ENCODE data around the gene MBD6. TPM values are rescaled to one million over a fixed set of nuclear protein-coding genes. Genes with fewer than 3 reads are reported as not detected.

MBD6 gene
- total and polyA plus RNA-seq, 2 of the 4 experiments (the other 2 are of a cell fraction): 0.90 to 9.3 TPM

DNA sequence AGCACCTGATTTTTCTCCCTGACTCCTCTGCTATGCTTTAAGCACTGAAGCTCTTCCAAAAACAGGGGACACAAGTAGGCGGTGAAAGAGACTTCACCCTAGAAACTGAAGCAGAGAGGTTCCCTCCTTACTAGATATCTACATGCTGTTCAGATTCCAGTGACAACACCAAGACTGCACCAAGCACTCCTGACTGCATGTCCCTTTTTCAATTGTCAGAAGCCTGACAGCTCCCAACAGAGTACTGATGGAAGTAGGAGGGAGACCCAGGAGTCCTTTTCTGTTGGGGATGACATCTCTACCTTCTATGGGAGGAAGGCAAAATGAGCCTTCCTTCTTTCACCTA lies 13.9 kb downstream of the MBD6 start:
- no peak overlapping the region for H3K4me2 ChIP-seq (ENCODE audit: low read depth, low read length)
- no TSS peak for BruUV-seq (replicated peaks)
- H3K14ac ChIP-seq (replicated peaks; ENCODE audit: low read depth, low read length): no peak overlapping the region
- DNase-seq (no peak), ATAC-seq (ENCODE audit: low read depth) (no peak)
- POLR2A ChIA-PET (ENCODE audit: unreplicated experiment): interaction anchor here (0.5 kb wide), 1 partner anchor 13 kb away, joined by 7 read pairs; no protein-coding TSS in a partner anchor
- H3K4me3 ChIP-seq (ENCODE audit: insufficient read depth, low read depth, low read length): no peak overlapping the region
- H3K23ac ChIP-seq (ENCODE audit: low read depth, low read length): no peak overlapping the region
- H3K56ac ChIP-seq (ENCODE audit: extremely low read depth, insufficient read depth, low read length): no peak overlapping the region
- in situ Hi-C loops (cut with MboI; ENCODE audit: low sequenced_read_pairs) (no loop called here), intact Hi-C loops (cut with micrococcal nuclease) (no loop called here), dilution Hi-C loops (cut with HindIII; ENCODE audit: low sequenced_read_pairs, unreplicated experiment) (no loop called here)
- no peak overlapping the region for H3K27ac ChIP-seq (ENCODE audit: insufficient read depth, low read length)
- no peak overlapping the region for H2AFZ ChIP-seq (replicated peaks; ENCODE audit: low read length, poor library complexity)
- H3K9me3 ChIP-seq (ENCODE audit: control insufficient read depth, insufficient read depth, low read length): no peaks in the 10 kb centered on the region
- peaks cover 10% of the 10 kb centered on the region; the same call in 1 of the 2 replicates for H3K9me1 ChIP-seq (ENCODE audit: insufficient read depth, low read length)
- CTCF ChIA-PET: no interaction called here
- H4K5ac ChIP-seq (ENCODE audit: low read depth, low read length): no peak overlapping the region
- peaks cover 64% of the 10 kb centered on the region for H3K36me3 ChIP-seq (ENCODE audit: control insufficient read depth, insufficient read depth, low read length)
- no peak overlapping the region for H4K91ac ChIP-seq (ENCODE audit: insufficient read depth, low read depth, low read length)
- no peak overlapping the region for H2AK5ac ChIP-seq (ENCODE audit: low read depth, low read length)
- H4K8ac ChIP-seq (ENCODE audit: low read depth in 2 of 2, low read length in 2 of 2): no peak overlapping the region
- H3K79me1 ChIP-seq (ENCODE audit: low read depth in 1 of 2, low read length in 2 of 2): peaks cover 33 to 60% of the 10 kb centered on the region in 2 experiments
- H2BK20ac ChIP-seq (ENCODE audit: low read depth, low read length): no peak overlapping the region
- no peak overlapping the region for H3K9ac ChIP-seq (ENCODE audit: low read depth, low read length)
- H2BK120ac ChIP-seq (ENCODE audit: low read depth, low read length): no peak overlapping the region
- peaks cover 15% of the 10 kb centered on the region; the same call in 1 of the 2 replicates for H4K20me1 ChIP-seq (ENCODE audit: insufficient read depth, low read length)
- H3K18ac ChIP-seq (ENCODE audit: low read depth, low read length): no peak overlapping the region
- H3K4me1 ChIP-seq (ENCODE audit: control insufficient read depth, insufficient read depth, low read length): peaks cover 4% of the 10 kb centered on the region; the same call in 1 of the 2 replicates
- no peak overlapping the region for H2BK15ac ChIP-seq (ENCODE audit: low read depth, low read length)
- no peak overlapping the region for H2AK9ac ChIP-seq (replicated peaks; ENCODE audit: low read depth, low read length, poor library complexity)
- H3K4ac ChIP-seq (ENCODE audit: low read depth, low read length): no peak overlapping the region
- H3K27me3 ChIP-seq (ENCODE audit: control insufficient read depth, insufficient read depth, low read length): no peaks in the 10 kb centered on the region
- H2BK5ac ChIP-seq (ENCODE audit: low read depth, low read length, poor library complexity, severe bottlenecking): no peak overlapping the region
- TF ChIP-seq RFX5 (IDR thresholded peaks at IDR 0.05; ENCODE audit: low read depth, low read length) (no peak), FOS (IDR thresholded peaks at IDR 0.05; ENCODE audit: low read depth, low read length) (no peak)
- WGBS, 2 experiments (ENCODE audit: extremely low coverage in 2 of 2, insufficient read length in 1 of 2): no CpG with 5 or more reads among the region's 1 CpG
